Skin epidermis (tissue), 12 donors: Measurements from ENCODE around the gene ATRAID.
"Not testable (repeated sequence)": the region's sequence is repeated elsewhere in the genome, so short reads cannot be mapped to it uniquely, and the experiment has no call there.

Source experiments
- H3K27ac ChIP-seq, 21 experiments: fragments of 200-600 bp; sonication (generic) in 11 of 21; one replicate each; pipeline ENCODE4 v1.5.0; 2020; ENCODE audit warnings: mild to moderate bottlenecking in 3 of 21, inconsistent platforms in 2 of 21, moderate library complexity in 2 of 21
- H3K4me3 ChIP-seq, 7 experiments: fragments of 200-600 bp; sonication (generic) in 2 of 7; one replicate each; pipeline ENCODE4 v1.5.0; 2020; ENCODE audit warnings: inconsistent platforms in 2 of 7, mild to moderate bottlenecking in 2 of 7, moderate library complexity in 1 of 7

The ATRAID gene

DNA sequence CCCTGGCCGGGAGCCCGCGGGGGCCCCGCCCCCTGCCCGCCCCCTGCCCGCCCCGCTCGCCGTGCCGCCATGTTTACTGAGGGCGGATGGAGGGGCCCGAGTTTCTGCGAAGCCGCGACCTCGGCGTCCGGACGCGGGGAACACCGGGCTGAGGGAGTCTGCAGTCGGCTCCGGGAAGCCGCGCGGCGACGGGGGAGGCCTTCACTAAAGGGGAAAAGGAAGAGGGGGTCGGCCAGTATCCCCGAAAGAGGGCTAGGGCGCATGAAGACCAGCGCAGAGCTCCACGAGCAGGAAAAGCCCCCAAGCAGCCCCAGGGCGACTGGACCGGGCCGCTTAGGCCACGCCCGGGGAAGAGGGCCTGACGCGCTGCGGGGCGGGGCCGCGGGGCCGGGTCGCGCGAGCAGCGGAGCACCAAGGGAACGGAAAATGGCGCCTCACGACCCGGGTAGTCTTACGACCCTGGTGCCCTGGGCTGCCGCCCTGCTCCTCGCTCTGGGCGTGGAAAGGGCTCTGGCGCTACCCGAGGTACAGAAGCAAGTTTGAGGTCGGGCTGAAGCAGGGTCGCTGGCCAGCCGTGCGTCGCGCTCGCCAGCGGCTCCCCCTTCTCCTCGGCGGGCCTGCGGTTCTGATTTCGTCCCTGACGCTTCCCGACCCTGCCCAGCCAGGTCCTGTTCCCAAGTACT lies at the start of gene ATRAID, which contains the start of gene SLC5A6:
TSS of gene ATRAID (plus strand) at position 99 of the 683 bp plus-strand sequence. CDS start at position 427, 328 bp downstream.
TSS of gene SLC5A6 (minus strand) at position 326 of the 683 bp plus-strand sequence. CDS start 4,618 bp downstream, outside the sequence.
- Histone ChIP-seq H3K4me3 (peak within 1 kb of the TSS; percentile 52 to 82 (median 70)), H3K27ac (peak within 1 kb of the TSS; percentile 89 to 99 (median 98))

GRCh38 chr2:27162151-27163121 lies 49.4 kb upstream of the ATRAID start:
- no peak overlapping the region for H3K4me3 ChIP-seq
- H3K27ac ChIP-seq, result no peak overlapping the region

GRCh38 chr2:27164960-27165763 lies 46.7 kb upstream of the ATRAID start:
- Histone ChIP-seq H3K27ac (no peak overlapping the region), H3K4me3 (no peak overlapping the region)

GRCh38 chr2:27170581-27171337 lies 41.1 kb upstream of the ATRAID start:
- H3K27ac ChIP-seq, result no peak overlapping the region
- H3K4me3 ChIP-seq, result no peak overlapping the region

DNA sequence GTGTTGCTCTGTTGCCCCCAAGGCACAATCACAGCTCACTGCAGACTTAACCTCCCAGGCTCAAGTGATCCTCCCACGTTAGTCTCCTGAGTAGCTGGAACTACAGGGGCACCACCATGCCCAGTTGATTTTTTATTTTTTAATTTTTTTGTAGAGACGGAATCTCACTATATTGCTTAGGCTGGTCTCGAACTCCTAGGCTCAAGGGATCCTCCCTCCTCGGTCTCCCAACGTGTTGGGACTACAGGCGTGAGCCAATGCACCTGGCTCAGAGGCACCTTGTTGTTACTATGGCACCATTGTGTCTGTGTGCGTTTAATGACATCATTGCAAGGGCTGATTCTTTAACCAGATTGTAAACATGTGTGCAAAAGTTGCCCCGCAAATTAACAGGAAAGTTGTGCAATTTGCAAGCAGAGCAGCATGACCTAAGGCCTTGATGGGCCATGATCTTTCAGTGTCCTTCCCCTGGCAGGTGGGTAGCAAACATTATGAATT lies 40.4 kb upstream of the ATRAID start:
- Histone ChIP-seq H3K27ac (no peak overlapping the region), H3K4me3 (no peak overlapping the region)

DNA sequence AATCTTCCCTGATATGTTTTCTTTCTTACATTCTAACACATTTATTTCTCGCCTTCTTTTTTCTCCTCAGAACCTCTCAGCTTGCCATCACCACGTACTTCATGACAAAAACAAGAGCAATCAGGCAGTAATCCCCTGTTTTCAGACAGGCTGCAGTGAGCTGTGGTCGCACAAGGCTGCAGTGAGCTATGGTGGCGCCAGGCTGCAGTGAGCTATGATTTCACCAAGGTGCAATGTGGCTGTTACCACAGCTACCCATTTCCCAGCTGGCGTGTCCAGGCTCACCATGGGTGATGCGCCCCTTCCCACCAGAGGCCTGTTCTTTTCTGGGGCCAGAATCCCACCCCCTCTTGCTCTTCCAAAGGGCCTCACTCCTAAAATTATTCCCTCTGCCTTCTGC lies 37.2 kb upstream of the ATRAID start:
- Histone ChIP-seq H3K27ac (no peak overlapping the region), H3K4me3 (no peak overlapping the region)

DNA sequence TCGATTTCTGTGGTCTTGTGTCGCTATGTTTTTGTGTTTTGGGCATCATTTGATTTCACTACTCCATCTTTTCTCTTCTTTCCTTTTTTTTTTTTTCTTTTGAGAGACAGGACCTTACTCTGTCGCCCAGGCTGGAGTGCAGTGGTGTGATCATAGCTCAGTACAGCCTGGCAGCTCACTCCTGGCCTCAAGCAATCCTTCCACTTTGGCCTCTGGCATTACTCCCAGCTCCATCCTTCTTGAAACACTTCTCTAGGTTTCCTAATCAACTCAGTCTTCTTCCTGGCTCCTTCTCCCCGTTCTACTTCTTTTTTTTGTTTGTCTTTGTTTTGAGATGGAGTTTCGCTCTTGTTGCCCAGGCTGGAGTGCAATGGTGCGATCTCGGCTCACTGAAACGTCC lies 36.5 kb upstream of the ATRAID start:
- no peak overlapping the region for H3K4me3 ChIP-seq
- H3K27ac ChIP-seq, result no peak overlapping the region

GRCh38 chr2:27175781-27176180 lies 36.1 kb upstream of the ATRAID start:
- H3K4me3 ChIP-seq, H3K27ac ChIP-seq: not testable (repeated sequence)

DNA sequence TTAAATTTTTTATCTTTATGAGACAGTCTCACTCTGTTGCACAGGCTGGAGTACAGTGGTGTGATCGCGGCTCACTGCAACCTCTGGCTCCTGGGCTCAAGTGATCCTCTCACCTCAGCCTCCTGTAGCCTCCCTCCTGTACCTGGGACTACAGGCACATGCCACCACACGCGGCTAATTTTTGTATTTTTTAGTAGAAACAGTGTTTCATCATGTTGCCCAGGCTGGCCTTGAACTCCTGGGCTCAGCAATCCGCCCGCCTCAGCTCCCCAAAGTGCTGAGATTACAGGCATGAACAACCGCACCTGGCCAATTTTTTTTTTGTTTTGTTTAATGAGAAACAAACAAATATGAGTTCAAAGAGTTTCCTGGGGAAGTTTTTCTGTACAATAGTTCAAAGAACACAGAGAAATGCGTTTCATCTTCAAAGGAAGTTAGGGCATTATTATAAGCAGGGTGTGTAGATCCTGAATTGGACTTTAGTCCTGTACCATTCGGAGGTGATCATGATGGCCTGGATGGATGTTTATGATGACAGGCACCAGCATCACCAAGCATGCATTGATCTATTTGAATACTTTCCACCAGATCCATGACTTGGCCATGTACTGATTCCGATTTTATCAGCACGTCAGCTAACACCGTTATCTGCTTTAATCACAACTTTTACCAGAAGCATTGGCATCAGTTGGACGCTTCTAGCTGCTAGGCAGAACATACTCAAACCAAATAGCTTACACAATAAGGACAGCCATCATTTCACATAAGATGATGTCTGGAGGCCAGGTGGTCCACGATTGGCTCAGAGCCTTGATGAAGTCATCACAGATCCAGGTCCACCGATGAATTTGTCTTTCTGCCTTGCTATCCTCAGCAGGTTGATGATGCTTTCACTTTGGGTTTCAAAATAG lies 34.1 kb upstream of the ATRAID start:
- Histone ChIP-seq H3K27ac (no peak overlapping the region), H3K4me3 (no peak overlapping the region)

DNA sequence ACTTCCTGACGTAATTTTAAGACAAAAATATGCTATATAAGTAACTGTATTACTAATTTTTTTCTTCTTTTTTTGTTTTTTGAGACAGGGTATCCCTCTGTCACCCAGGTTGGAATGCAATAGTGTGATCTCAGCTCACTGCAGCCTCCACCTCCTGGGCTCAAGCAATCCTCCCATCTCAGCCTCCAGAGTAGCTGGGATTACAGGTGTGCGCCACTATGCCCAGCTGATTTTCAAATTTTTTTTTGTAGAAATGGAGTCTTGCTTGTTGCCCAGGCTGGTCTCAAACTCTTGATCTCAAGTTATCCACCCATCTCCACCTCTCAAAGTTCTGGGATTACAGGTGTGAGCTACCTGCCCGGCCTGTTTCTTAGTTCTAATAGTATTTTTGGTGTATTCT lies 33.4 kb upstream of the ATRAID start:
- no peak overlapping the region for H3K27ac ChIP-seq

GRCh38 chr2:27179344-27180000 lies 32.4 kb upstream of the ATRAID start:
- H3K4me3 ChIP-seq, result no peak overlapping the region
- H3K27ac ChIP-seq, result peak overlapping the region in 1 of 21 experiments; percentile 30

More for the DNA sequence above, 33.4 kb upstream of the ATRAID start:
- no peak overlapping the region for H3K4me3 ChIP-seq

- H3K4me3 ChIP-seq, result no peak overlapping the region
- peak overlapping the region in 8 of 21 experiments; percentile 25 to 74 (median 40) for H3K27ac ChIP-seq
Measured at GRCh38 chr2:27182346-27182745, 29.5 kb upstream of the ATRAID start.

GRCh38 chr2:27184115-27184514 lies 27.7 kb upstream of the ATRAID start:
- Histone ChIP-seq H3K4me3 (no peak overlapping the region), H3K27ac (peak overlapping the region in 12 of 21 experiments; percentile 1 to 74 (median 38))

DNA sequence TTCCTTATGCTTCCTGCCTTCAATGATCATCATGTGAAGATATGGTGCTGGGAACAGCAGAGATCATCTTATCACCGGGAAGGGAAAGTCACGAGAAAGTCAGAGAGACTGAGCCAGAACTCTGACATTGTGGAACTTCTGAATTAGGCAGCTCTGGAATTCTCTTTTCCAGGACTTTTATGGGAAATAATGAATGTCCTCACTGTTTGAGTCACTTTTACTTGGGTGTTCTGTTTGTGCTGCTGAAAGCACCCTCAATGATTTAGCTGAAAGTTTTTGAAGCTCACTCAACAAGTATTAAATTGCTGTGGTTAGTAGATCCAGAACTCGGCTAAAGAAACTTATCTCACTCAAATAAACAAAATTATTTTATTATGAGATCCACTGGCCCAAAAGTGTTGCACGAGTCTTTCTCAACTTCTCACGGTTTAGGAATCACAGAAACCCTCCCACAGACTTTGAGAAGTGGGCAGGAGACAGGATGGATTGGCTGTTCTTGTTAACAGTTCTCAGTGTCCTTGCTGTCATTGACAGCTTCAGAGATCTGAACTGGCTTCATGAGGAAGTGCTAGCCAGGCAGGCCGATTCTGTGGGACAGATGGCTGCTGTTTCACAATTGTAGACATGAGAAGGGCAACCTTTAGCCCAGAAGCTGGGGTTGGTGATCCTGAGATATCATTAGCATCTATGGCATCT lies 26.4 kb upstream of the ATRAID start:
- H3K27ac ChIP-seq, result peak overlapping the region in 16 of 21 experiments; percentile 15 to 77 (median 50)
- H3K4me3 ChIP-seq, result no peak overlapping the region

DNA sequence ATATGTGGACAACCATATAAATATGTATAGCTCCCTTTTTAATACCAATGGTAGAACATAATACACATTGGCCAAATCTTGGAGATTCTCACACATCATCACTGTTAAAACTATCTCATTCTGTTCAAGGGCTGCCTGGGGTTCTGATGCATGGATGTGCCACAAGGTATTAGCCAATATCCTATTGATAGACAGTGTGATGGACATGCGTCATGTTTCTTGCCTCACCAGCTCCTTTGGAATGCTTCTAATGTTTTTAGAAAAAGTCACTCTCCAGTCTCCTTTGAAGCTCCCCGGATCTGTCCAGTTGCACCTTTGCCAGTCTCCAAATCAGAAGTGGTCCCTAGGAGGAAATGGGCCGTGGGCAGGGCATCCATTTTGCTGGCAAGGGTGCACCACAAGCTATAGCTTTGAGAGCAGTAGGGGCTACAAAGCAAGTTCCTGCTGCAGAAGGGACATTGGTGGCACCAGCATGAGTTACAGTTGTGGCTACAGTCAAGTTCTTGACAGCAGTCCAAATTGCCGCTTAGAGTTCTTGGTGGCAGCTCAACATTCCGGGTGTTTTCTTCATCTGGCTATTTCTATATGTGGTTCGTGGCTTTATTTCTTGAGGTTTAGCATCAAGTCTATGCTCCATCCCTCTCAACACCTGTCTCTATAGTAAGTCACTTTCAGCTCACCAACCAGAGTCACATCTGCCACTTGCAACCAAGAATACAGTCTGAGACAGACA lies 25.1 kb upstream of the ATRAID start:
- no peak overlapping the region for H3K4me3 ChIP-seq
- H3K27ac ChIP-seq, result peak overlapping the region in 3 of 21 experiments; percentile 31 to 64 (median 55)

GRCh38 chr2:27189989-27190388 lies 21.9 kb upstream of the ATRAID start:
- Histone ChIP-seq H3K4me3 (no peak overlapping the region), H3K27ac (no peak overlapping the region)
